ENCODE results near the gene PMEL.
"Not testable (repeated sequence)": the region's sequence is repeated elsewhere in the genome, so short reads cannot be mapped to it uniquely, and the experiment has no call there.

PMEL gene

GRCh38 chr12:55938826-55939501 lies 26.9 kb downstream of the PMEL start:
- DNase-seq = no peak

GRCh38 chr12:55937981-55938380 lies 27.9 kb downstream of the PMEL start:
- no peak for DNase-seq

- DNase-seq = no peak
These were observed 30.1 kb downstream of the PMEL start for GRCh38 chr12:55935738-55936151.

GRCh38 chr12:55934773-55935172 lies 31.1 kb downstream of the PMEL start:
- DNase-seq = no peak

- no peak for DNase-seq
These were observed 31.8 kb downstream of the PMEL start for GRCh38 chr12:55933799-55934742.

- no peak for DNase-seq
These were observed 32.6 kb downstream of the PMEL start for GRCh38 chr12:55933169-55933798.

- DNase-seq = no peak
These were observed 33.3 kb downstream of the PMEL start for GRCh38 chr12:55932551-55932910.

- no peak for DNase-seq
These were observed 33.9 kb downstream of the PMEL start for GRCh38 chr12:55931780-55932550.

- DNase-seq = no peak
These were observed 34.5 kb downstream of the PMEL start for GRCh38 chr12:55931317-55931779.

- DNase-seq = peak; percentile 75
These were observed 35.0 kb downstream of the PMEL start, which contains the start of gene DGKA for GRCh38 chr12:55930771-55931316. Gene DGKA (plus strand): TSS chr12:55931162. CDS start chr12:55936504, 5,342 bp downstream.

- peak; percentile 78 for DNase-seq
These were observed 36.5 kb downstream of the PMEL start for GRCh38 chr12:55929306-55929791.

GRCh38 chr12:55927588-55928502 lies 38.0 kb downstream of the PMEL start, which contains the start of gene PYM1:
Gene PYM1 (minus strand): TSS chr12:55927894. CDS start chr12:55927761, 133 bp downstream.
- peak; percentile 54 for DNase-seq

- DNase-seq = peak; percentile 84
These were observed 38.9 kb downstream of the PMEL start for GRCh38 chr12:55926738-55927587.

- DNase-seq = no peak
These were observed 39.7 kb downstream of the PMEL start for GRCh38 chr12:55925870-55926737.

GRCh38 chr12:55925371-55925770 lies 40.5 kb downstream of the PMEL start:
- no peak for DNase-seq

- not testable (repeated sequence) for DNase-seq
These were observed 42.2 kb downstream of the PMEL start for GRCh38 chr12:55923648-55924047.

GRCh38 chr12:55922126-55922525 lies 43.7 kb downstream of the PMEL start:
- DNase-seq = no peak

GRCh38 chr12:55919032-55919431 lies 46.8 kb downstream of the PMEL start:
- DNase-seq = not testable (repeated sequence)

- no peak for DNase-seq
These were observed 50.4 kb downstream of the PMEL start for GRCh38 chr12:55915482-55915859.
